ENCODE results near the gene ZNF212.

Gene ZNF212

DNA sequence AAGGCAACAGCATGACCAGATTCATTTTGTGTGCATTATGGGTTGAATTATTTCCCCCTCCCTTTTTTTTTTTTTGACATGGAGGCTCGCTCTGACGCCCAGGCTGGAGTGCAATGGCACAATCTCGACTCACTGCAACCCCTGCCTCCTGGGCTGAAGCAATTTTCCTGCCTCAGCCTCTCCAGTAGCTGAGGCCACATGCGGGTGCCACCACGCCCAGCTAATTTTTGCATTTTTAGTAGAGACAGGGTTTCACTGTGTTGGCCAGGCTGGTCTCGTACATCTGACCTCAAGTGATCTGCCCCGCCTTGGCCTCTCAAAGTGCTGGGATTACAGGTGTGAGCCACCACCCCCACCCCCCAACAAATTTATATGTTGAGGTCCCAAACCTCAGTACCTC is 64.6 kb downstream of the ZNF212 start:
- Histone ChIP-seq H3K27ac (ENCODE audit: low read depth, low read length) (no peak overlapping the region), H3K4me1 (ENCODE audit: control insufficient read depth, low read length) (no peaks in the 10 kb centered on the region), H3K27me3 (ENCODE audit: control insufficient read depth, low read length) (peaks cover 7% of the 10 kb centered on the region; the same call in 1 of the 2 replicates), H3K79me2 (ENCODE audit: control insufficient read depth, low read length) (no peaks in the 10 kb centered on the region), H4K20me1 (ENCODE audit: control insufficient read depth, insufficient read depth, low read depth, low read length) (no peaks in the 10 kb centered on the region), H3K4me3 (ENCODE audit: low read length) (no peak overlapping the region), H3F3A (ENCODE audit: control insufficient read depth, insufficient read depth) (no peaks in the 10 kb centered on the region), H3K4me2 (ENCODE audit: low read length) (no peak overlapping the region), H3K9me3 (ENCODE audit: control insufficient read depth, insufficient read depth, low read length) (no peaks in the 10 kb centered on the region), H3K9me2 (replicated peaks; ENCODE audit: control insufficient read depth, low read length) (no peaks in the 10 kb centered on the region), H3K36me3 (ENCODE audit: control insufficient read depth, low read length) (no peaks in the 10 kb centered on the region)
- TF ChIP-seq, protein P1, sequence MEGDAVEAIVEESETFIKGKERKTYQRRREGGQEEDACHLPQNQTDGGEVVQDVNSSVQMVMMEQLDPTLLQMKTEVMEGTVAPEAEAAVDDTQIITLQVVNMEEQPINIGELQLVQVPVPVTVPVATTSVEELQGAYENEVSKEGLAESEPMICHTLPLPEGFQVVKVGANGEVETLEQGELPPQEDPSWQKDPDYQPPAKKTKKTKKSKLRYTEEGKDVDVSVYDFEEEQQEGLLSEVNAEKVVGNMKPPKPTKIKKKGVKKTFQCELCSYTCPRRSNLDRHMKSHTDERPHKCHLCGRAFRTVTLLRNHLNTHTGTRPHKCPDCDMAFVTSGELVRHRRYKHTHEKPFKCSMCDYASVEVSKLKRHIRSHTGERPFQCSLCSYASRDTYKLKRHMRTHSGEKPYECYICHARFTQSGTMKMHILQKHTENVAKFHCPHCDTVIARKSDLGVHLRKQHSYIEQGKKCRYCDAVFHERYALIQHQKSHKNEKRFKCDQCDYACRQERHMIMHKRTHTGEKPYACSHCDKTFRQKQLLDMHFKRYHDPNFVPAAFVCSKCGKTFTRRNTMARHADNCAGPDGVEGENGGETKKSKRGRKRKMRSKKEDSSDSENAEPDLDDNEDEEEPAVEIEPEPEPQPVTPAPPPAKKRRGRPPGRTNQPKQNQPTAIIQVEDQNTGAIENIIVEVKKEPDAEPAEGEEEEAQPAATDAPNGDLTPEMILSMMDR (IDR thresholded peaks at IDR 0.05; ENCODE audit: low read depth, low read length, poor library complexity, severe bottlenecking): no peak
- TF ChIP-seq EZH2phosphoT487 (IDR thresholded peaks at IDR 0.05; ENCODE audit: borderline replicate concordance, low read length): no peak

Data from DOHH2 (cell line).